Kidney (tissue), 22 donors: ENCODE measurements around the gene SERPINB8. TPM values are rescaled to one million over a fixed set of nuclear protein-coding genes. Genes with fewer than 3 reads are reported as not detected.

ENCODE experiments used
- DNase-seq, 5 donors: peaks; one replicate each; pipeline ENCODE4 v3.0.0-alpha.2; 2013 to 2020
- FAIRE-seq: peaks from 2 replicates; lab custom pipeline; 2012; peaks lifted over from hg19 to GRCh38; lab: Jason Lieb, UNC
- H3K27ac ChIP-seq, 2 donors: one replicate each; pipeline ENCODE4 v1.7.0; 2013; ENCODE audit warnings: low read depth in 2 of 2, low read length in 2 of 2, inconsistent platforms in 1 of 2
- H3K27me3 ChIP-seq: one replicate; pipeline ENCODE4 v1.7.1; 2013; ENCODE audit warnings: low read length, inconsistent platforms; ENCODE audit not compliant: control insufficient read depth, insufficient read depth
- H3K36me3 ChIP-seq, 3 donors: one replicate each; pipeline versions ENCODE4 v1.7.0 to v1.7.1; 2013; ENCODE audit warnings: low read length in 3 of 3, control low read depth in 1 of 3, inconsistent platforms in 1 of 3; ENCODE audit not compliant: insufficient read depth in 3 of 3, control insufficient read depth in 2 of 3
- H3K4me1 ChIP-seq, 3 donors: one replicate each; pipeline versions ENCODE4 v1.7.0 to v1.7.1; 2013; ENCODE audit warnings: low read length in 3 of 3, inconsistent platforms in 1 of 3, low read depth in 1 of 3; ENCODE audit not compliant: control insufficient read depth in 2 of 3, insufficient read depth in 2 of 3
- H3K4me3 ChIP-seq, 3 donors: one replicate each; pipeline versions ENCODE4 v1.7.0 to v1.8.1; 2013; ENCODE audit warnings: low read length in 3 of 3, control low read depth in 1 of 3, inconsistent platforms in 1 of 3
- H3K9ac ChIP-seq, 3 donors: one replicate each; pipeline versions ENCODE4 v1.7.0 to v1.7.1; 2013; ENCODE audit warnings: low read length in 3 of 3, control low read depth in 1 of 3, inconsistent platforms in 1 of 3
- H3K9me3 ChIP-seq, 3 donors: one replicate each; pipeline versions ENCODE4 v1.7.0 to v1.7.1; 2013; ENCODE audit warnings: low read length in 3 of 3, control low read depth in 1 of 3, inconsistent platforms in 1 of 3; ENCODE audit not compliant: control insufficient read depth in 2 of 3, insufficient read depth in 1 of 3
- CTCF ChIP-seq: IDR thresholded peaks from 3 replicates; pipeline ENCODE4 v1.5.1; 2012; ENCODE audit warnings: mild to moderate bottlenecking, moderate library complexity, borderline replicate concordance; ENCODE audit not compliant: insufficient read depth; ENCODE audit errors: extremely low read depth
- intact Hi-C: fragments of 100-400 bp; cut with DNase I; formaldehyde crosslinking; loops from one replicate; pipeline ENCODE4 v1.11.1; 2022
- long read RNA-seq, 10 donors: library from polyadenylated mRNA in 1 of 10; unstranded in 1 of 10; transcript quantifications; one replicate each; pipeline ENCODE4 v2.0.0 and lab custom pipeline, GENCODE V29; 2021 to 2026
- polyA plus RNA-seq: library from polyadenylated mRNA; stranded (reverse); fragments of 350-450 nt; fragmentation: Illumina TruSeq; extraction: RNeasy Lipid Tissue Mini Kit (QIAGEN cat#74804); gene quantifications from one replicate; pipeline ENCODE4 v1.2.3, GENCODE V29; 2014; ENCODE audit warnings: low read depth, low replicate concordance; ENCODE audit not compliant: insufficient read depth
- total RNA-seq: library from RNA; stranded (reverse); fragmentation: NEBNext Ultra II Directional; extraction: Animal tissue kit (Norgen Biotek cat#: 25700); gene quantifications from one replicate; pipeline ENCODE4 v1.2.1, GENCODE V29; 2021
- donor health status: control.
- donor health status: control.
- donor health status: control.
- donor health status: control.
- donor health status: control.
- donor health status: DM: yes; HTN: yes; CAD: no.
- donor health status: Normal renal cell carcinoma (clear cell type).

SERPINB8 gene
- total RNA-seq: 18.1 TPM
- polyA plus RNA-seq: 1.9 TPM
- long read RNA-seq, donor 1: 0 reads
- long read RNA-seq, donor 2: 0 reads
- long read RNA-seq, donor 3: 0 reads
- long read RNA-seq, donor 4: 0 reads
- long read RNA-seq, donor 5: 0 reads
- long read RNA-seq, donor 6, partial matches to known transcripts: 0 of 2 reads
- long read RNA-seq, donor 6, other reads (novel, unspliced or antisense): 0 of 2 reads
- long read RNA-seq, donor 7, partial matches to known transcripts: 0 of 2 reads
- long read RNA-seq, donor 7, other reads (novel, unspliced or antisense): 0 of 2 reads
- long read RNA-seq, donor 8, partial matches to known transcripts: 0 of 1 reads
- long read RNA-seq, donor 8, other reads (novel, unspliced or antisense): 0 of 1 reads
- long read RNA-seq, donor 9, partial matches to known transcripts: 0 of 1 reads
- long read RNA-seq, donor 9, other reads (novel, unspliced or antisense): 0 of 1 reads
- long read RNA-seq, donor 10: 0 reads

- peak; percentile 53 for FAIRE-seq
These were observed at the start of gene SERPINB8 for GRCh38 chr18:63969942-63970808. TSS of gene SERPINB8 (plus strand) at chr18:63970081. CDS start at chr18:63978309, 8,228 bp downstream.

GRCh38 chr18:63922049-63922448 is 47.8 kb upstream of the SERPINB8 start:
- Histone ChIP-seq H3K27ac (no peak overlapping the region), H3K36me3 (no peaks in the 10 kb centered on the region), H3K4me3 (no peak overlapping the region), H3K27me3 (no peaks in the 10 kb centered on the region), H3K9ac (no peak overlapping the region), H3K9me3 (no peaks in the 10 kb centered on the region), H3K4me1 (no peaks in the 10 kb centered on the region)
- no peak for DNase-seq
- FAIRE-seq: no peak
- intact Hi-C loops: no loop called here
- TF ChIP-seq CTCF: no peak

More at GRCh38 chr18:63969942-63970808, at the start of gene SERPINB8:
- Histone ChIP-seq H3K9me3 (no peaks in the 10 kb centered on the region), H3K27ac (peak within 1 kb of the TSS; percentile 89 to 90), H3K4me3 (peak within 1 kb of the TSS; percentile 74 to 84 (median 79)), H3K4me1 (peaks cover 0 to 4% (median 3%) of the 10 kb centered on the region in 3 donors), H3K9ac (peak within 1 kb of the TSS; percentile 38 to 82 (median 71)), H3K27me3 (no peaks in the 10 kb centered on the region), H3K36me3 (no peaks in the 10 kb centered on the region)
- no peak for TF ChIP-seq CTCF
- intact Hi-C loops: no loop called here
- peak; percentile 97 to 98 (median 97) for DNase-seq

- TF ChIP-seq CTCF: no peak
- H3K9me3 ChIP-seq: no peaks in the 10 kb centered on the region
- no peaks in the 10 kb centered on the region for H3K27me3 ChIP-seq
- H3K9ac ChIP-seq: no peak overlapping the region
- H3K27ac ChIP-seq: no peak overlapping the region
- intact Hi-C loops: no loop called here
- peak in 1 of 5 donors; percentile 6 for DNase-seq
- H3K36me3 ChIP-seq: no peaks in the 10 kb centered on the region
- no peak for FAIRE-seq
- no peak overlapping the region for H3K4me3 ChIP-seq
- H3K4me1 ChIP-seq: no peaks in the 10 kb centered on the region
These were observed 45.3 kb upstream of the SERPINB8 start for GRCh38 chr18:63924551-63924950.
